ENCODE measurements around the gene VAMP5.
A peak's percentile ranks its signal among the peaks of the same experiment; 100 is the strongest.
"Not testable (repeated sequence)": the region's sequence is repeated elsewhere in the genome, so short reads cannot be mapped to it uniquely, and the experiment has no call there.

Gene VAMP5

GRCh38 chr2:85617723-85618122, 33.5 kb downstream of the VAMP5 start:
- H3K9ac ChIP-seq (ENCODE audit: low read length); H3K14ac ChIP-seq (ENCODE audit: low read length); H4K8ac ChIP-seq (ENCODE audit: low read depth, low read length); H4K91ac ChIP-seq (ENCODE audit: low read depth, low read length); DNase-seq; H3K27ac ChIP-seq (ENCODE audit: low read depth, low read length); H3K23ac ChIP-seq (ENCODE audit: low read length); H2BK120ac ChIP-seq (ENCODE audit: insufficient read depth, low read length, poor library complexity); H3K27me3 ChIP-seq (ENCODE audit: insufficient read depth, low read length); H2AFZ ChIP-seq (ENCODE audit: insufficient read depth, low read length, poor library complexity); H2AK5ac ChIP-seq (ENCODE audit: low read length); H3K79me2 ChIP-seq (ENCODE audit: control insufficient read depth, insufficient read depth, low read length, poor library complexity); H2BK12ac ChIP-seq (ENCODE audit: low read length); H2BK5ac ChIP-seq (ENCODE audit: low read depth, low read length, poor library complexity); H3K4me1 ChIP-seq (ENCODE audit: control insufficient read depth in 1 of 2, insufficient read depth in 2 of 2, low read length in 2 of 2); H3K4me3 ChIP-seq (ENCODE audit: low read depth, low read length); H3K18ac ChIP-seq (ENCODE audit: low read length); H4K12ac ChIP-seq (ENCODE audit: low read depth, low read length); H3K9me3 ChIP-seq (ENCODE audit: insufficient read depth, low read depth, low read length); H3K79me1 ChIP-seq (ENCODE audit: low read length): not testable (repeated sequence)
- peak overlapping the region; percentile 17 for H3K4ac ChIP-seq (ENCODE audit: low read depth, low read length)
- peak overlapping the region; percentile 66 for H3K4me2 ChIP-seq (ENCODE audit: low read length)
- peaks cover 17 to 26% of the 10 kb centered on the region in 2 experiments for H3K36me3 ChIP-seq (ENCODE audit: control insufficient read depth in 1 of 2, insufficient read depth in 2 of 2, low read length in 2 of 2)
- no CpG with 5 or more reads among the region's 5 CpGs for WGBS (ENCODE audit: extremely low coverage, insufficient coverage, insufficient read length)

GRCh38 chr2:85619617-85620016, 35.4 kb downstream of the VAMP5 start:
- no peak overlapping the region for H3K14ac ChIP-seq (ENCODE audit: low read length)
- H4K91ac ChIP-seq (ENCODE audit: low read depth, low read length), result no peak overlapping the region
- no peak overlapping the region for H2AK5ac ChIP-seq (ENCODE audit: low read length)
- H3K23ac ChIP-seq (ENCODE audit: low read length), result no peak overlapping the region
- no peak overlapping the region for H3K27ac ChIP-seq (ENCODE audit: low read depth, low read length)
- no peak overlapping the region for H2BK120ac ChIP-seq (ENCODE audit: insufficient read depth, low read length, poor library complexity)
- no peak for DNase-seq
- H3K4me1 ChIP-seq (ENCODE audit: control insufficient read depth in 1 of 2, insufficient read depth in 2 of 2, low read length in 2 of 2), result no peaks in the 10 kb centered on the region
- no peak overlapping the region for H4K12ac ChIP-seq (ENCODE audit: low read depth, low read length)
- no peak overlapping the region for H3K4me3 ChIP-seq (ENCODE audit: low read depth, low read length)
- no peaks in the 10 kb centered on the region for H3K27me3 ChIP-seq (ENCODE audit: insufficient read depth, low read length)
- peaks cover 3% of the 10 kb centered on the region for H3K79me2 ChIP-seq (ENCODE audit: control insufficient read depth, insufficient read depth, low read length, poor library complexity)
- H3K79me1 ChIP-seq (ENCODE audit: low read length), result peaks cover 2% of the 10 kb centered on the region
- H3K4me2 ChIP-seq (ENCODE audit: low read length), result no peak overlapping the region
- H3K4ac ChIP-seq (ENCODE audit: low read depth, low read length), result no peak overlapping the region
- H3K36me3 ChIP-seq (ENCODE audit: control insufficient read depth in 1 of 2, insufficient read depth in 2 of 2, low read length in 2 of 2), result peaks cover 26 to 41% of the 10 kb centered on the region in 2 experiments
- no peak overlapping the region for H4K8ac ChIP-seq (ENCODE audit: low read depth, low read length)
- WGBS (ENCODE audit: extremely low coverage, insufficient coverage, insufficient read length), result no CpG with 5 or more reads among the region's 6 CpGs
- no peak overlapping the region for H2BK12ac ChIP-seq (ENCODE audit: low read length)
- no peaks in the 10 kb centered on the region for H3K9me3 ChIP-seq (ENCODE audit: insufficient read depth, low read depth, low read length)
- no peak overlapping the region for H3K9ac ChIP-seq (ENCODE audit: low read length)
- no peak overlapping the region for H3K18ac ChIP-seq (ENCODE audit: low read length)
- no peak overlapping the region for H2BK5ac ChIP-seq (ENCODE audit: low read depth, low read length, poor library complexity)
- no peak overlapping the region for H2AFZ ChIP-seq (ENCODE audit: insufficient read depth, low read length, poor library complexity)

GRCh38 chr2:85621338-85621737, 37.1 kb downstream of the VAMP5 start:
- Histone ChIP-seq H2BK5ac (ENCODE audit: low read depth, low read length, poor library complexity) (no peak overlapping the region), H3K27me3 (ENCODE audit: insufficient read depth, low read length) (no peaks in the 10 kb centered on the region), H3K23ac (ENCODE audit: low read length) (no peak overlapping the region), H3K18ac (ENCODE audit: low read length) (no peak overlapping the region), H3K14ac (ENCODE audit: low read length) (no peak overlapping the region), H3K27ac (ENCODE audit: low read depth, low read length) (no peak overlapping the region), H4K8ac (ENCODE audit: low read depth, low read length) (no peak overlapping the region), H3K4ac (ENCODE audit: low read depth, low read length) (no peak overlapping the region), H3K79me1 (ENCODE audit: low read length) (no peaks in the 10 kb centered on the region), H3K9ac (ENCODE audit: low read length) (no peak overlapping the region), H3K4me1 (ENCODE audit: control insufficient read depth in 1 of 2, insufficient read depth in 2 of 2, low read length in 2 of 2) (no peaks in the 10 kb centered on the region), H3K79me2 (ENCODE audit: control insufficient read depth, insufficient read depth, low read length, poor library complexity) (peaks cover under 1% of the 10 kb centered on the region), H4K91ac (ENCODE audit: low read depth, low read length) (no peak overlapping the region), H3K9me3 (ENCODE audit: insufficient read depth, low read depth, low read length) (no peaks in the 10 kb centered on the region), H2BK12ac (ENCODE audit: low read length) (no peak overlapping the region), H3K4me3 (ENCODE audit: low read depth, low read length) (no peak overlapping the region), H3K36me3 (ENCODE audit: control insufficient read depth in 1 of 2, insufficient read depth in 2 of 2, low read length in 2 of 2) (peaks cover 37 to 56% of the 10 kb centered on the region in 2 experiments), H2BK120ac (ENCODE audit: insufficient read depth, low read length, poor library complexity) (no peak overlapping the region), H3K4me2 (ENCODE audit: low read length) (no peak overlapping the region), H4K12ac (ENCODE audit: low read depth, low read length) (no peak overlapping the region), H2AFZ (ENCODE audit: insufficient read depth, low read length, poor library complexity) (no peak overlapping the region), H2AK5ac (ENCODE audit: low read length) (no peak overlapping the region)
- no peak for DNase-seq
- no CpG with 5 or more reads among the region's 1 CpG for WGBS (ENCODE audit: extremely low coverage, insufficient coverage, insufficient read length)

- no peak overlapping the region for H3K9ac ChIP-seq (ENCODE audit: low read length)
- no peak overlapping the region for H2BK5ac ChIP-seq (ENCODE audit: low read depth, low read length, poor library complexity)
- H3K4ac ChIP-seq (ENCODE audit: low read depth, low read length), result no peak overlapping the region
- no peaks in the 10 kb centered on the region for H3K79me1 ChIP-seq (ENCODE audit: low read length)
- no peaks in the 10 kb centered on the region for H3K27me3 ChIP-seq (ENCODE audit: insufficient read depth, low read length)
- no peak overlapping the region for H4K91ac ChIP-seq (ENCODE audit: low read depth, low read length)
- H3K9me3 ChIP-seq (ENCODE audit: insufficient read depth, low read depth, low read length), result no peaks in the 10 kb centered on the region
- no peaks in the 10 kb centered on the region for H3K4me1 ChIP-seq (ENCODE audit: control insufficient read depth in 1 of 2, insufficient read depth in 2 of 2, low read length in 2 of 2)
- H2AFZ ChIP-seq (ENCODE audit: insufficient read depth, low read length, poor library complexity), result no peak overlapping the region
- peaks cover 51 to 72% of the 10 kb centered on the region in 2 experiments for H3K36me3 ChIP-seq (ENCODE audit: control insufficient read depth in 1 of 2, insufficient read depth in 2 of 2, low read length in 2 of 2)
- no CpG with 5 or more reads among the region's 5 CpGs for WGBS (ENCODE audit: extremely low coverage, insufficient coverage, insufficient read length)
- DNase-seq, result no peak
- no peak overlapping the region for H3K4me2 ChIP-seq (ENCODE audit: low read length)
- no peak overlapping the region for H3K23ac ChIP-seq (ENCODE audit: low read length)
- no peak overlapping the region for H2BK12ac ChIP-seq (ENCODE audit: low read length)
- H4K12ac ChIP-seq (ENCODE audit: low read depth, low read length), result no peak overlapping the region
- no peak overlapping the region for H4K8ac ChIP-seq (ENCODE audit: low read depth, low read length)
- no peak overlapping the region for H2AK5ac ChIP-seq (ENCODE audit: low read length)
- no peak overlapping the region for H3K14ac ChIP-seq (ENCODE audit: low read length)
- no peak overlapping the region for H2BK120ac ChIP-seq (ENCODE audit: insufficient read depth, low read length, poor library complexity)
- no peak overlapping the region for H3K4me3 ChIP-seq (ENCODE audit: low read depth, low read length)
- H3K18ac ChIP-seq (ENCODE audit: low read length), result no peak overlapping the region
- H3K27ac ChIP-seq (ENCODE audit: low read depth, low read length), result no peak overlapping the region
- no peaks in the 10 kb centered on the region for H3K79me2 ChIP-seq (ENCODE audit: control insufficient read depth, insufficient read depth, low read length, poor library complexity)
Measured at GRCh38 chr2:85623991-85624390, 39.8 kb downstream of the VAMP5 start.
